Islet precursor cell (in vitro differentiated cells): ENCODE measurements around the gene RBM10.

Source experiments
- DNase-seq: peaks from one replicate; pipeline ENCODE4 v3.0.0-alpha.2; 2018

The RBM10 gene

DNA sequence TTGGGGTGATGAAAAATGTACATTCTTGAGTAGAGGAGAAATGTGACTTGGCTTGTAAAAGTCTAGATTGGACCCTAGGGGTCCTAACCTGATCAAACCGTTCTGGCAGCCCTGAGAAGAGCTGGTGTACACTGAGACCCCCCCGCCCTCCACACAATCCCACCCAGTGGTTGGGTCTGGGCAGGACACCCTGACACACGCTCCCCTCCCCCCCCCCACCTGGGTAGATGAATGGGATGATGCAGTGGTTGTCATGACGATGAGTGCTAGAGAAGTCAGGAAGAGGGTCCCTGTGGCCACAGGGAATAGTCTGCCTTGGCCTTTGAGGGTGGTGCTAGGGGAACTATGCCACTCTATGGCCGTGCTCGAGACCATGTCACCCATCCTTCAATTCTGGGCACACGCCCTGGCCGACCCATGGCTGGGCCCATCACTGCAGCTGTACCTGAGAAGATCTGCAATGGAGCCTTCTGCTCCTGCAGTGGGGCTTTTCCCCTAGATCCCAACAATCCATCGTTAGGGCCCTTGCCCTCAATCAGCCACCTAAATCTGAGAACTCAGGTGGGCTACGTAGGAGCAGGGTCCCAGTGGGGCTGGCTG, 77.8 kb downstream of the RBM10 start:
- no peak for DNase-seq

- DNase-seq = no peak
These were observed 78.6 kb downstream of the RBM10 start for GRCh38 chrX:47223476-47224250.

DNA sequence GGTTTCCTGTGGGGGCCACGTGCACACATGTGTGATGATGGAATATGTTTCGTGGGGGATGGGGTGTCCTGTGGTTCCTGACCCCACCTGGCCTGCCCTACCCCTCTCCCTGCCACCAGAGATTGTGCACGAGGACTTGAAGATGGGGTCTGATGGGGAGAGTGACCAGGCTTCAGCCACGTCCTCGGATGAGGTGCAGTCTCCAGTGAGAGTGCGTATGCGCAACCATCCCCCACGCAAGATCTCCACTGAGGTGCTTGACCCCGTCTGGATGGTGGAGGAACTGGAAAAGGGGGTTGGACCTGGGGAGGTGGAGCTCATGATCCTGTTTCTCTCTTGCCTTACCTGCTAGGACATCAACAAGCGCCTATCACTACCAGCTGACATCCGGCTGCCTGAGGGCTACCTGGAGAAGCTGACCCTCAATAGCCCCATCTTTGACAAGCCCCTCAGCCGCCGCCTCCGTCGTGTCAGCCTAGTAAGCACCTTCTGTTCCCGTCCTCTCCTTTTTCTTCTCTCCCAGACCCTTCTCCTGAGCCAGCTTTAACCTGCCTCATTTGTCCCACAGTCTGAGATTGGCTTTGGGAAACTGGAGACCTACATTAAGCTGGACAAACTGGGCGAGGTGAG, 79.4 kb downstream of the RBM10 start:
- no peak for DNase-seq

DNA sequence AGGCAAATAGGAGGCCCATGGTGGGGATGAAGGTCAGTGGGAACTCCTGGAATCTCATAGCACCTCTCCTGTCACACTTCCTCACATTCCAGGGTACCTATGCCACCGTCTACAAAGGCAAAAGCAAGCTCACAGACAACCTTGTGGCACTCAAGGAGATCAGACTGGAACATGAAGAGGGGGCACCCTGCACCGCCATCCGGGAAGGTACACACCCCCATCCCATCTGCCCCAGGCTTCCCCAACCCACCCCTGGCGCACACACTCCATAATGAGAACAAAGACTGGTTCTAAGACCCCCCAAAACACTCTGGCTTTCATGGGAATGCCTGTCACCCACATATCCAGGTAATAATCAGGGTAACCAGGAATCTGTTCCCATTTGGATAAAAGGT, 79.9 kb downstream of the RBM10 start:
- DNase-seq = no peak

DNA sequence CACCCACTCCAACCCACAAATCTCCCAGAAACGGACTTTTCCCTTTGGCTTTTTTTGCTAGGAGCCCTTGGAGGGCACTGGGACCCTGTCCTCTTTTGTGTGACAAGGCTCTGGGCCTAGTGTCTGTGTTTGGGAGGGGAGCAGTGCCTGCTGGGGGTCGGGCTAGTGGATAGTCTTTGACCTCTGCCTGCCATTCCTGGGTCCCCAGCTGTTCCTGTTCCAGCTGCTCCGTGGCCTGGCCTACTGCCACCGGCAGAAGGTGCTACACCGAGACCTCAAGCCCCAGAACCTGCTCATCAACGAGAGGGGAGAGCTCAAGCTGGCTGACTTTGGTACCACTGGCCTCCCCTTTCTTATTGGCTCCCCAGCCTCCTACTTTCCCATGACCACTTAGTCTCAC, 81.0 kb downstream of the RBM10 start:
- no peak for DNase-seq

DNA sequence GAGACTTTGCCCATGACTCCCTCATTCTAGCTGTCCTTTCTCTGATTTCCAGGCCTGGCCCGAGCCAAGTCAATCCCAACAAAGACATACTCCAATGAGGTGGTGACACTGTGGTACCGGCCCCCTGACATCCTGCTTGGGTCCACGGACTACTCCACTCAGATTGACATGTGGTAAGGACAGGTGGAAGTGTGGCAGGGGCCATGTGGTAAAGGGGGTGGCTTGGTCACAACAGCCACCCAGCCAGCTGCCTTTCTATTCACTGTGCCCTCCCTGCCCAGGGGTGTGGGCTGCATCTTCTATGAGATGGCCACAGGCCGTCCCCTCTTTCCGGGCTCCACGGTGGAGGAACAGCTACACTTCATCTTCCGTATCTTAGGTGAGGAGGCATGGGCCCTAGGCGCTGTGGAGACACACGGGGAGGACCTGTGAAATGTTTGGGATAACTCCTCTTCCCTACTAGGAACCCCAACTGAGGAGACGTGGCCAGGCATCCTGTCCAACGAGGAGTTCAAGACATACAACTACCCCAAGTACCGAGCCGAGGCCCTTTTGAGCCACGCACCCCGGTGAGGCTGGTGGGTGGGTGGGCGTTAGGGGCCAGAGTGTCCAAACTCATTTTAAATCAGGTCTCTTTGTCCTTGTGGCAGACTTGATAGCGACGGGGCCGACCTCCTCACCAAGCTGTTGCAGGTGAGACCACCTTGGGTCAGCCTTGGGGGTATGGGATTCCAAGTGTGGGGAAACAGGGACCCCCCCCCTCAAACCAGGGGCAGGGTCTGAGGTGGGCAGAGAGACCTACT, 81.7 kb downstream of the RBM10 start:
- no peak for DNase-seq

DNA sequence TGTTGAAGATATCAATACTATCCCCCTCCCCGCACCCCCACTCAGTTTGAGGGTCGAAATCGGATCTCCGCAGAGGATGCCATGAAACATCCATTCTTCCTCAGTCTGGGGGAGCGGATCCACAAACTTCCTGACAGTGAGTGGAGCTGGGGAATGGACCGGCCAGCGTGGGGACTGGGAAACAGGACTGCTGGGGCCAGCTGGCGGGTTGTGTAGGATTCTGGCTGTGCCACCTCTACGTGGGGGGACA, 82.2 kb downstream of the RBM10 start:
- no peak for DNase-seq

- DNase-seq = no peak
These were observed 83.7 kb downstream of the RBM10 start for GRCh38 chrX:47228550-47229270.

DNA sequence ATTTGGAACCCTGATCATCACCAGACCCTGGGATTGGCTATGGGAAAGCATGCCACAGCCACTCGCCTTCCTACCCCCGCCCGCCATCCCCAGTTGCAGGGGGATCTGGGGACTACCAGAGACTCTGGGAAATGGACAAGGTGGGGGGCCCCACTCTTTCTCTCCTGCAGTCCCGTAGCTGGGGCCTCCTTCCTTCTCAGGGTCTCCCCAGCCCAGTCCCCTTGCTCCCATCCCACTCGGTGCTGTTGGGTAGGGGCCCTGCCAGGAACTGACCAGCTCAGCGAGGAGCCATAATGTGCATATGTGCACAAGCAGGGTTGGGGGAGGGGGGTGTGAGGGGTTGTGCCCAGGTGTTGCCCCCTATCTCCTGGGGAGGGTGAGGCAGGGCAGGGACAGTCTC, 84.4 kb downstream of the RBM10 start:
- DNase-seq = peak; percentile 44

DNA sequence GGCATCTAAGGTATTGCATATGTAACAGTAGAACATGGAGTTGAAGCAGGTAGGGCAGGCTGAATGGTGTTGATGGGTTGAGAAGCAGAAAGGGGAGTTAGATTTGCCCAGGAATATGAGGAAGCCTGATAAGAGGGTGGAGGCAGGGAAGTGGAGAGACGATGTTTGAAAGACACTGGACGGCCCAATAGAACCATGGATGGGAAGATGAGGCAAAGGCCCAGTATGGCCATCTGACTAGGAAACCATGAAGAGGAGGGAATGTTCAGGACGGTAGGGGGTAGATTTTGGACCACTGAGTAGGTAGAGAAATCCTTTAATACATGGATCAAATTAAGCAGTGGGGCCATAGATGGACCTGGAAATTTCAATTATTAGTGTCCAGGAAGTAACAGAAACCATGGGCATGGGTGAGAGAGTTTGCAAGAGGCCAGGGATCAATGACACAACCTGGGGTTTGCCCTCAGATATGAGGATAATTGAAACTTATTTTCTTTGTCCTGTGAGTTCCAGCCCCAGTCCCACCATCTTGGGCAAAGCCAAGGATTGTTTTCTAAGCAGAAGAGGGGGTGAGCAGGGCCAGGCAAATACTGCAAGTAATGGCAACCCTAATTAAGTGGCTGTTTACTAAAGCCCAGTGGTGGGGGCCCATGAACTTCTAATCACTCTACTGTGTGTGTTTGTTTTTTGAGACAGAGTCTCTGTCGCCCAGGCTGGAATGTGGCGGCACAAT, 85.3 kb downstream of the RBM10 start:
- peak; percentile 29 for DNase-seq

- DNase-seq = peak; percentile 52
These were observed 86.1 kb downstream of the RBM10 start for GRCh38 chrX:47231167-47231566.

- DNase-seq = peak; percentile 57
These were observed 87.3 kb downstream of the RBM10 start for GRCh38 chrX:47232197-47232802.

DNA sequence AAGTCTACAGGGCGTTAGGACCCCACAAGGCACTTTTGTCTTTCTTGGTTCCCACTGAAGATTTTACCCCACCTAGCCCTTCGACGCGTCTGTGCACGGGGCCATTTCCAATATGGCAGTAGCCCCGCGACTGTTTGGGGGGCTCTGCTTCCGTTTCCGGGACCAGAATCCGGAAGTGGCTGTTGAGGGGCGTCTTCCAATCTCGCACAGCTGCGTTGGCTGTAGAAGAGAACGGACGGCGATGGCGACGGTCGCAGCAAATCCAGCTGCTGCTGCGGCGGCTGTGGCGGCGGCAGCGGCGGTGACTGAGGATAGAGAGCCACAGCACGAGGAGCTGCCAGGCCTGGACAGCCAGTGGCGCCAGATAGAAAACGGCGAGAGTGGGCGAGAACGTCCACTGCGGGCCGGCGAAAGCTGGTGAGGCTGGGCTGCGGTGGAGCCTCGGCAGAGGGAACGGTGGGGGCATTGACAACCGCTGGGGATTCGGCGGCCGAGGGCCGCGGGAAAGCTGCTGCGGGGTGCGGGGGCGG, 87.8 kb downstream of the RBM10 start, which contains the start of gene USP11:
Gene USP11, plus strand, starts transcription at position 207 of the 530 bp plus-strand sequence. Its CDS starts 35 bp downstream, at position 242.
- no peak for DNase-seq

GRCh38 chrX:47233333-47234113, 88.5 kb downstream of the RBM10 start:
- peak; percentile 99 for DNase-seq

GRCh38 chrX:47234583-47234982, 89.6 kb downstream of the RBM10 start:
- no peak for DNase-seq

GRCh38 chrX:47235691-47236103, 90.7 kb downstream of the RBM10 start:
- DNase-seq = no peak
